Measurements from ENCODE around the gene MTHFSD.

DNA sequence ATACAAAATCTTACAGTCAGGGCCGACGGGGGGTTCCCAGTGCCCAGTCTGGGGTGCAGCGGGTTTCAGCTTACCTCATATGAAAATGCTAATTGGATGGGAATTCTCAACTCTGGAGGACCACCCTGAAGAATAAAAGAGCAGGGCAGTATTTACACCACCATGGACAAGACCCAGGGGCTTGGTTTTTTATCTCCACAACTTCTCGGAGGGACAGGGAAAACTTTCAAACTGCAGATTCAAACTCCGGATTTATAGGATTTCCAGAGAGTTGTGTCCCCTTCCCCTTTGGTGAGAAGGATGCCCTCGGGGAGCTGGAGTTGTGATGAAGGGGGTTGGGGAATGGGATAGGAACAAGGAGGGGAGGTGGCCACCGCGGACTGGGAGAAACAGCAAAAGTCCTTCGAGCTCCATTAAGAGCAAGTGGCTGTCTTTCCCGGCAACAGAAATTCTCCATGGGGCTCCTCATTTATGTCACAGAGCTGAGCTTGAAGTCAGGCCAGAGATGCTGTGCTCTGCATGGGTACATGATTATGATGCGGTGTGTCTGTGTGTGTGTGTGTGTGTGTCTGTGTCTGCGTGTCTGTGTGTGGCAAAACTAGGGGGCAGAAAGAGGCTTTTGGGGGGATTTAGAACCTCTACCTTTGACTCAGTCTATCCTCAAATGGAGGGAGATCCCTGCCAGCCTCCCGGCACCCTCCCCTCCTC, 39.0 kb upstream of the MTHFSD start:
- TF ChIP-seq, protein P1, sequence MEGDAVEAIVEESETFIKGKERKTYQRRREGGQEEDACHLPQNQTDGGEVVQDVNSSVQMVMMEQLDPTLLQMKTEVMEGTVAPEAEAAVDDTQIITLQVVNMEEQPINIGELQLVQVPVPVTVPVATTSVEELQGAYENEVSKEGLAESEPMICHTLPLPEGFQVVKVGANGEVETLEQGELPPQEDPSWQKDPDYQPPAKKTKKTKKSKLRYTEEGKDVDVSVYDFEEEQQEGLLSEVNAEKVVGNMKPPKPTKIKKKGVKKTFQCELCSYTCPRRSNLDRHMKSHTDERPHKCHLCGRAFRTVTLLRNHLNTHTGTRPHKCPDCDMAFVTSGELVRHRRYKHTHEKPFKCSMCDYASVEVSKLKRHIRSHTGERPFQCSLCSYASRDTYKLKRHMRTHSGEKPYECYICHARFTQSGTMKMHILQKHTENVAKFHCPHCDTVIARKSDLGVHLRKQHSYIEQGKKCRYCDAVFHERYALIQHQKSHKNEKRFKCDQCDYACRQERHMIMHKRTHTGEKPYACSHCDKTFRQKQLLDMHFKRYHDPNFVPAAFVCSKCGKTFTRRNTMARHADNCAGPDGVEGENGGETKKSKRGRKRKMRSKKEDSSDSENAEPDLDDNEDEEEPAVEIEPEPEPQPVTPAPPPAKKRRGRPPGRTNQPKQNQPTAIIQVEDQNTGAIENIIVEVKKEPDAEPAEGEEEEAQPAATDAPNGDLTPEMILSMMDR (IDR thresholded peaks at IDR 0.05; ENCODE audit: low read length) = no peak
- no peak for TF ChIP-seq EZH2phosphoT487 (IDR thresholded peaks at IDR 0.05; ENCODE audit: low read length)
- TF ChIP-seq EZH2 (optimal IDR thresholded peaks at IDR 0.05; ENCODE audit: low read depth, low read length) = no peak

All from MM.1S (cell line).